Nephron progenitor cell (in vitro differentiated cells): ENCODE results near the gene PDE8A.

Source experiments
- DNase-seq: peaks from one replicate; pipeline ENCODE4 v3.0.0; 2021
- H3K27ac Mint-ChIP-seq: 2 replicates; pipeline ENCODE4 v1.8.0; 2021; ENCODE audit warnings: mild to moderate bottlenecking, moderate library complexity, mixed read lengths
- H3K27me3 Mint-ChIP-seq: 2 replicates; pipeline ENCODE4 v1.8.0; 2021; ENCODE audit warnings: mild to moderate bottlenecking, low read depth, mixed read lengths; ENCODE audit not compliant: poor library complexity
- H3K36me3 Mint-ChIP-seq: 2 replicates; pipeline ENCODE4 v1.8.0; 2021; ENCODE audit warnings: low read depth, mixed read lengths
- H3K4me1 Mint-ChIP-seq: 2 replicates; pipeline ENCODE4 v1.8.0; 2021; ENCODE audit warnings: mixed read lengths
- H3K4me3 Mint-ChIP-seq: 2 replicates; pipeline ENCODE4 v1.8.0; 2021; ENCODE audit warnings: mild to moderate bottlenecking, moderate library complexity, mixed read lengths
- H3K9me3 Mint-ChIP-seq: 2 replicates; pipeline ENCODE4 v1.8.0; 2021; ENCODE audit warnings: mild to moderate bottlenecking, moderate library complexity, mixed read lengths
- CTCF ChIP-seq: fragments of 200-600 bp; sonication (generic); IDR thresholded peaks from 2 replicates; pipeline ENCODE4 v1.5.0; 2021; ENCODE audit warnings: antibody characterized with exemption

The PDE8A gene

DNA sequence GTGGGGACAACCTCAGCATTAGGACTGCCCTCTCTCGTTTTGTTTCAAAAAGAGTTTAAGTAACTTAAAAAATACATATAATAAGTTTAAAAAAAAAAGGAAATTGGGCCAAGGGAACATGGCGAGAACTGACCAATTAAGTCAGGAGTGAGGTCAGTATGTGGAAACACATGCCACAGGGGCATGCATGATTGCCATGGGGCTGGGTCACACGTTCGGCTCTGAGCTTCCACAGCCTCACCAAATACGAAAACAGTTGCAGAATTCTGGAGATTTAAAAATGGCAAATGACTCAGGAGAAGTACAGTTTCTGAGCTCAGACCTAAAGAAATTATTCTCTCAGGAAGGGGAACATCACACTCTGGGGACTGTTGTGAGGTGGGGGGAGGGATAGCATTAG lies 24.1 kb downstream of the PDE8A start:
- H3K27me3 Mint-ChIP-seq: peaks cover 7% of the 10 kb centered on the region
- no peaks in the 10 kb centered on the region for H3K36me3 Mint-ChIP-seq

DNA sequence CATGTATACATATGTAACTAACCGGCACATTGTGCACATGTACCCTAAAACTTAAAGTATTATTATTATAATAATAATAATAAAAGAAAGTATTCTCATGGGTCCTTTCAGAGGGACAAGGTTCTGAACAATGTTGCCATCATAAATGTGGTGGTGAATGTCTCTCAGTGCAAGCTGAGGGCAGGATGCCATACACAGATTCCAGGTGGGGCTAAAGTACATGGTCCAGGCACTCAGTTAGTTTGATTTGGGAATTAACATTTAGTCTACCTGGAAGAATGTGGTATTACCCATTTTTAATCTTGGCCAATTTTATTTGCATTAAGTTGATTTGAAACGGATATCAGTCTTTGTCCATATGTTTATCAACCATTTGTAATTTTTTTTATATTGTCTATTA lies 24.5 kb downstream of the PDE8A start:
- no peak overlapping the region for H3K4me3 Mint-ChIP-seq
- TF ChIP-seq CTCF: no peak
- no peaks in the 10 kb centered on the region for H3K36me3 Mint-ChIP-seq
- peaks cover 4% of the 10 kb centered on the region for H3K9me3 Mint-ChIP-seq
- no peak overlapping the region for H3K27ac Mint-ChIP-seq
- H3K4me1 Mint-ChIP-seq: peaks cover 9% of the 10 kb centered on the region
- DNase-seq: no peak
- H3K27me3 Mint-ChIP-seq: peaks cover 7% of the 10 kb centered on the region

More for the DNA sequence above, 24.1 kb downstream of the PDE8A start:
- H3K4me1 Mint-ChIP-seq: peaks cover 5% of the 10 kb centered on the region
- no peak for TF ChIP-seq CTCF
- H3K27ac Mint-ChIP-seq: no peak overlapping the region
- H3K9me3 Mint-ChIP-seq: no peaks in the 10 kb centered on the region
- H3K4me3 Mint-ChIP-seq: no peak overlapping the region
- no peak for DNase-seq

DNA sequence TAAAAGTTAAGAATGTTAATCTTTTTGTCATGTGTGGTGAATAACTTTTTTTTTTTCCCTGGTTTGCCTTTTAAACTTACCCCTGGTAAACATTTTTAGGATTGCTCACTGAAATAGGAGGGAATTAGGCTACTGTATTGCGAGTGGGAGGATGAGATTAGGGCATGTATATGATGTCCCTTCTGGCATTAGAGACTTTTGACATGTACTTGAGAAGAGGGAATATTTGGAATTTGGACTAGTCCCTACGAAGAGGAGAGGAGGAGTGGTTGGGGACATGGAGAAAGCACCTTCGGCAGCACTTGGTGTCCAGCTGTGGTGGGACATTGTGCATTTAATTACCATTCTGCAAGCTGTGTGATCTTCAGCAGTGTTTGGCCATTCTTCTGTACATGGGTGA lies 25.0 kb downstream of the PDE8A start:
- no peak for TF ChIP-seq CTCF
- Mint-ChIP-seq H3K27ac (no peak overlapping the region), H3K9me3 (peaks cover 4% of the 10 kb centered on the region), H3K4me3 (no peak overlapping the region), H3K36me3 (no peaks in the 10 kb centered on the region), H3K27me3 (peaks cover 7% of the 10 kb centered on the region), H3K4me1 (peaks cover 9% of the 10 kb centered on the region)
- DNase-seq: no peak

DNA sequence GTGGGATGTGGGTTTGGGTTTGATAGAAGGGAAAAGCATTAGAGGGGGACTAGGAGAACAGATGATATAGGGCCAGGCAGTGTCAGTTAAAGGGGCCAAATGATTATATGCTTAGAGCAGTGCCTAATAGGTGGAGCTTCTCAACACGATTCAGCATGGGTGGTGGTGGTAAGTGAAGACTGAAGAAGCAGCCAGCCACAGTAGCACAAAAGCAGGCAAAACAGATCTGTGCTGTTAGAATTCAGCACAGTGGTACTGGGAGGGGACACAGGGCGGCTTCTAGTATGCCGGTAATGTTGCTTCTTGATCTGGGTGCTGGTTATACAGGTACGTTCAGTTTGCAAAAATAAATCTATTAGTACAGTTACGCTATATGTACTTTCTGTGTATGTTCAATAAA lies 25.5 kb downstream of the PDE8A start:
- TF ChIP-seq CTCF: no peak
- DNase-seq: no peak
- Mint-ChIP-seq H3K4me3 (no peak overlapping the region), H3K27ac (no peak overlapping the region), H3K4me1 (peaks cover 9% of the 10 kb centered on the region), H3K27me3 (peaks cover 7% of the 10 kb centered on the region), H3K9me3 (peaks cover 4% of the 10 kb centered on the region), H3K36me3 (no peaks in the 10 kb centered on the region)

GRCh38 chr15:85007741-85008397 lies 26.2 kb downstream of the PDE8A start:
- H3K4me1 Mint-ChIP-seq: peaks cover 9% of the 10 kb centered on the region
- peaks cover 4% of the 10 kb centered on the region for H3K9me3 Mint-ChIP-seq
- H3K27ac Mint-ChIP-seq: no peak overlapping the region
- no peak overlapping the region for H3K4me3 Mint-ChIP-seq
- TF ChIP-seq CTCF: no peak
- no peak for DNase-seq
- H3K36me3 Mint-ChIP-seq: no peaks in the 10 kb centered on the region
- H3K27me3 Mint-ChIP-seq: peaks cover 7% of the 10 kb centered on the region
